HepG2 (cell line): ENCODE data around the gene LMAN2. TPM values are rescaled to one million over a fixed set of nuclear protein-coding genes. Genes with fewer than 3 reads are reported as not detected.

Experiments
- ATAC-seq: fragments of 200-7000 bp; cut with Tn5 transposase; 3 replicates; pipeline ENCODE4 v1.9.1; 2020; ENCODE audit warnings: mild to moderate bottlenecking, moderate library complexity
- BruUV-seq: library from RNA; stranded (reverse); fragments of 400-500 nt; replicated peaks from 2 replicates; lab custom pipeline; 2021; lab: Mats Ljungman, UMichigan
- CTCF ChIA-PET: fragments of 300-600 bp; formaldehyde crosslinking; extraction: SDS; loops from one replicate; lab custom pipeline; 2021; ENCODE audit warnings: low total read pairs, inconsistent platforms, low intra/inter-chr PET ratio; lab: Yijun Ruan, JAX
- POLR2A ChIA-PET: fragments of 350-600 bp; sonication (Branson Sonifier 250); formaldehyde crosslinking; loops from one replicate; lab custom pipeline; 2020; ENCODE audit warnings: antibody characterized with exemption, inconsistent platforms; lab: Yijun Ruan, JAX
- DNase-seq: peaks from one replicate; pipeline ENCODE4 v3.0.0-alpha.2; 2015; ENCODE audit warnings: low spot score
- FAIRE-seq: peaks from 3 replicates; lab custom pipeline; 2011; peaks lifted over from hg19 to GRCh38; lab: Jason Lieb, UNC
- H2AFZ ChIP-seq: one replicate; pipeline ENCODE4 v1.6.1; 2011; ENCODE audit warnings: low read length, inconsistent platforms
- H3K27ac ChIP-seq: fragments of 300-600 bp; 3 replicates; pipeline ENCODE4 v1.8.0; 2011; ENCODE audit warnings: mixed run types, mild to moderate bottlenecking, mixed read lengths, low read length, inconsistent platforms; ENCODE audit not compliant: insufficient read depth; ENCODE audit errors: extremely low read length
- H3K27me3 ChIP-seq, 2 experiments: fragments of 200-600 bp in 1 of 2; 2 replicates in 1 of 2; 3 replicates in 1 of 2; pipeline versions ENCODE4 v1.6.0 to v1.8.0; 2011; ENCODE audit warnings: low read length in 2 of 2, mild to moderate bottlenecking in 2 of 2, moderate library complexity in 2 of 2, inconsistent platforms in 1 of 2; ENCODE audit not compliant: insufficient read depth in 2 of 2, control insufficient read depth in 1 of 2
- H3K36me3 ChIP-seq, 2 experiments: fragments of 200-600 bp in 1 of 2; replicated peaks in 1 of 2; 2 replicates in 1 of 2; 3 replicates in 1 of 2; pipeline versions ENCODE4 v1.5.1 to v1.8.0; 2011; ENCODE audit warnings: low read length in 2 of 2, inconsistent platforms in 1 of 2; ENCODE audit not compliant: insufficient read depth in 2 of 2, control insufficient read depth in 1 of 2
- H3K4me1 ChIP-seq: 2 replicates; pipeline ENCODE4 v1.5.1; 2012; ENCODE audit warnings: low read length, inconsistent platforms; ENCODE audit not compliant: insufficient read depth
- H3K4me2 ChIP-seq: 2 replicates; pipeline ENCODE4 v1.6.0; 2011; ENCODE audit warnings: low read depth, low read length, inconsistent platforms
- H3K4me3 ChIP-seq, 3 experiments: fragments of 200-600 bp in 1 of 3; sonication (generic), shearing (Covaris generic) in 1 of 3; replicated peaks in 1 of 3; 2 replicates each; pipeline ENCODE4 v1.5.1; 2011 to 2016; ENCODE audit warnings: low read length in 3 of 3, inconsistent platforms in 2 of 3, low read depth in 2 of 3, mild to moderate bottlenecking in 2 of 3, control low read depth in 1 of 3, mixed read lengths in 1 of 3; ENCODE audit not compliant: insufficient read depth in 1 of 3
- H3K79me2 ChIP-seq: one replicate; pipeline ENCODE4 v1.6.1; 2011; ENCODE audit warnings: low read length, inconsistent platforms; ENCODE audit not compliant: insufficient read depth
- H3K9ac ChIP-seq: 2 replicates; pipeline ENCODE4 v1.6.0; 2011; ENCODE audit warnings: mild to moderate bottlenecking, low read depth, low read length, inconsistent platforms; ENCODE audit not compliant: insufficient read depth
- H3K9me3 ChIP-seq: 2 replicates; pipeline ENCODE4 v1.5.1; 2012; ENCODE audit warnings: mild to moderate bottlenecking, low read length
- H4K20me1 ChIP-seq: 2 replicates; pipeline ENCODE4 v1.6.0; 2011; ENCODE audit warnings: inconsistent platforms, mild to moderate bottlenecking, low read length, moderate library complexity; ENCODE audit not compliant: insufficient read depth
- AGO2 ChIP-seq: fragments of 200-400 bp; formaldehyde crosslinking; optimal IDR thresholded peaks from 2 replicates; pipeline ENCODE3; 2017; ENCODE audit warnings: mild to moderate bottlenecking, low read depth, low read length, moderate library complexity
- CENPT ChIP-seq: sonication (generic); formaldehyde crosslinking; IDR thresholded peaks from 2 replicates; pipeline ENCODE4 v1.8.0; 2022; ENCODE audit warnings: low read depth, mild to moderate bottlenecking, moderate library complexity, missing genetic modification reagents
- CREB1 ChIP-seq, 2 experiments: fragments of 450-650 bp in 1 of 2; IDR thresholded peaks; 2 replicates each; pipeline ENCODE4 v1.6.1; 2016 to 2017; ENCODE audit warnings: control low read depth in 1 of 2, mild to moderate bottlenecking in 1 of 2, missing compliant biosample characterization in 1 of 2, missing genetic modification characterization in 1 of 2
- NAIF1 ChIP-seq: sonication (generic); formaldehyde crosslinking; IDR thresholded peaks from 2 replicates; pipeline ENCODE4 v1.5.0; 2020; ENCODE audit warnings: mild to moderate bottlenecking, missing genetic modification reagents, borderline replicate concordance
- PHF20 ChIP-seq: sonication (generic); formaldehyde crosslinking; IDR thresholded peaks from 2 replicates; pipeline ENCODE4 v1.5.0; 2020; ENCODE audit warnings: mild to moderate bottlenecking, missing genetic modification reagents
- POLR2A ChIP-seq, 2 experiments: IDR thresholded peaks; 2 replicates each; pipeline ENCODE4 v1.6.1; 2011; ENCODE audit warnings: low read depth in 2 of 2, low read length in 2 of 2, mild to moderate bottlenecking in 1 of 2, moderate library complexity in 1 of 2; ENCODE audit not compliant: insufficient read depth in 1 of 2
- POLR2AphosphoS5 ChIP-seq: IDR thresholded peaks from 2 replicates; pipeline ENCODE4 v1.6.1; 2012; ENCODE audit warnings: low read depth, low read length
- RAD21 ChIP-seq: fragments of 450-650 bp; formaldehyde crosslinking; IDR thresholded peaks from 2 replicates; pipeline ENCODE4 v1.5.0; 2020; ENCODE audit warnings: mild to moderate bottlenecking
- SRY ChIP-seq: sonication (generic); formaldehyde crosslinking; IDR thresholded peaks from 2 replicates; pipeline ENCODE4 v1.8.0; 2022; ENCODE audit warnings: mild to moderate bottlenecking, missing genetic modification reagents
- ZC3H4 ChIP-seq: sonication (generic); formaldehyde crosslinking; IDR thresholded peaks from 2 replicates; pipeline ENCODE4 v1.4.0; 2020; ENCODE audit warnings: missing genetic modification reagents, borderline replicate concordance
- ZNF101 ChIP-seq: sonication (generic); formaldehyde crosslinking; IDR thresholded peaks from 2 replicates; pipeline ENCODE4 v1.4.0; 2020; ENCODE audit warnings: mild to moderate bottlenecking, low read depth, missing genetic modification reagents, borderline replicate concordance
- ZNF296 ChIP-seq: sonication (generic); formaldehyde crosslinking; conservative IDR thresholded peaks from 2 replicates; pipeline ENCODE4 v1.5.0; 2020; ENCODE audit warnings: mild to moderate bottlenecking, missing genetic modification reagents
- ZNF562 ChIP-seq: sonication (generic); formaldehyde crosslinking; IDR thresholded peaks from 2 replicates; pipeline ENCODE4 v1.8.0; 2022; ENCODE audit warnings: missing genetic modification reagents, borderline replicate concordance
- WGBS: methylation state at CpG from one replicate; pipeline ENCODE4 v1.1.6; 2017; ENCODE audit warnings: low lambda C conversion rate; 5-methylcytosine and 5-hydroxymethylcytosine counted together
- in situ Hi-C: cut with HindIII; loops from 2 replicates; pipeline ENCODE4 v1.10.0; 2017; ENCODE audit warnings: low pct_unique_long_range_greater_than_20kb; ENCODE audit not compliant: extremely low pct_ligation_motif_present
- intact Hi-C: fragments of 100-400 bp; cut with micrococcal nuclease; formaldehyde crosslinking; loops from one replicate; pipeline ENCODE4 v1.10.0; 2022; ENCODE audit not compliant: unreplicated experiment
- polyA plus RNA-seq, 8 experiments: library from polyadenylated mRNA; depleted of rRNA in 3 of 8; stranded (reverse) in 7 of 8; unstranded in 1 of 8; fragments of >200 nt; fragmentation: Illumina TruSeq in 4 of 8; extraction: Trizol in 4 of 8; gene quantifications; 2 replicates each; pipeline versions ENCODE4 v1.2.1 to v1.2.3, GENCODE V29; 2011 to 2016; ENCODE audit warnings: low read depth in 4 of 8, missing spikeins in 1 of 8, mixed read lengths in 1 of 8; ENCODE audit not compliant: insufficient read depth in 1 of 8
- total RNA-seq, 5 experiments: library from RNA; depleted of rRNA; stranded (reverse); fragments of >200 nt; fragmentation: Illumina TruSeq; extraction: Trizol; gene quantifications; 2 replicates each; pipeline ENCODE4 v1.2.3, GENCODE V29; 2016; ENCODE audit warnings: low read depth in 1 of 5
- TF ChIP-seq, protein P1 (sequence below): sonication (generic); formaldehyde crosslinking; IDR thresholded peaks from 2 replicates; pipeline ENCODE4 v1.9.0; 2021; ENCODE audit warnings: missing genetic modification reagents, mild to moderate bottlenecking, borderline replicate concordance
- TF ChIP-seq, protein P2 (sequence below): sonication (generic); formaldehyde crosslinking; IDR thresholded peaks from 2 replicates; pipeline ENCODE4 v1.5.0; 2020; ENCODE audit warnings: mild to moderate bottlenecking, missing genetic modification reagents, moderate library complexity

The LMAN2 gene
- total and polyA plus RNA-seq, 2 of the 13 experiments (the other 11 are each of a cell fraction or from before 2014, with no cell fraction given) = 191 to 197 TPM

DNA sequence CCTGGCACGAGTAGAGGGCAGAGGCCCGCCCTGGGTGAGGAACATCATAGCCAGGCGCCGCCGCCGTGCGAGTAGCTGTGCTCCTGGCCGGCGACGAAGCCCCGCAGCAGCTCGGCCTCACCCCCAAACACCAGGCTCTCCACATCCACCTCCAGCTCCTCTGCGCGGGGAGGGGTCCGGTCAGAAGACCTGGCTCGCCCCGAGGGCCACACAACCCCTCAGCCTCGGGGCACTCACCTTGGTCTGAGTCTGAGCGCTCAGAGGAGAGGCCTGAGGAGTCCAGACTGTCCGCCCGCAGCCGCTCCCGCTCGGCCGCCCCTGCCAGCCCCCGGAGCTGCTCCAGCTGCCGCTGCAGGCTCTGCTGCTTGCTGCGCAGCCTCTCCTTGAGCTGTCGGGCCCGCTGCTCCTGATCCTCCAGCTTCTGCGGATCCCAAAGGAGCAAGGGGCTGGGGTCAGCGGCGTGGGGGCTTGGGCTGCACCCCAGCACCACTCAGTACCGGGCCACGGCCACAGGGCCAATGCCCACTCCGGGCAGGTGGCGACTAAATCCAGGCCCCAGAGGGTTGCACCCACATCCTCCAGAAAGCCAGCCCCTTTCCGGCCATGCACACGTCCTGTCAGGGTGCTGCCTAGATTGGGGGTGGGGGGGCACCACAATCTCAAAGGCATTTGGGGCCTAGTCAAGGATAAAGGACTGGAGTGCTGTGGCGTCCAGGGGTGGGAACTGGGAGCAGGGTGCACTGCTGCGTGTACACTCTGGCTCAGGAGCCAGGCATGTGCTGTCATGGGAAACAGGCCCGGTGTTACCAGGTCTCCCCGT, 43.7 kb downstream of the LMAN2 start (continued):
- TF ChIP-seq, protein P1, sequence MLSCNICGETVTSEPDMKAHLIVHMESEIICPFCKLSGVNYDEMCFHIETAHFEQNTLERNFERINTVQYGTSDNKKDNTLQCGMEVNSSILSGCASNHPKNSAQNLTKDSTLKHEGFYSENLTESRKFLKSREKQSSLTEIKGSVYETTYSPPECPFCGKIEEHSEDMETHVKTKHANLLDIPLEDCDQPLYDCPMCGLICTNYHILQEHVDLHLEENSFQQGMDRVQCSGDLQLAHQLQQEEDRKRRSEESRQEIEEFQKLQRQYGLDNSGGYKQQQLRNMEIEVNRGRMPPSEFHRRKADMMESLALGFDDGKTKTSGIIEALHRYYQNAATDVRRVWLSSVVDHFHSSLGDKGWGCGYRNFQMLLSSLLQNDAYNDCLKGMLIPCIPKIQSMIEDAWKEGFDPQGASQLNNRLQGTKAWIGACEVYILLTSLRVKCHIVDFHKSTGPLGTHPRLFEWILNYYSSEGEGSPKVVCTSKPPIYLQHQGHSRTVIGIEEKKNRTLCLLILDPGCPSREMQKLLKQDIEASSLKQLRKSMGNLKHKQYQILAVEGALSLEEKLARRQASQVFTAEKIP = no peak
- TF ChIP-seq CENPT (CRISPR knock-in tag) = no peak
- TF ChIP-seq SRY = no peak
- peak; percentile 99 for TF ChIP-seq AGO2
- no peak for TF ChIP-seq ZNF296

DNA sequence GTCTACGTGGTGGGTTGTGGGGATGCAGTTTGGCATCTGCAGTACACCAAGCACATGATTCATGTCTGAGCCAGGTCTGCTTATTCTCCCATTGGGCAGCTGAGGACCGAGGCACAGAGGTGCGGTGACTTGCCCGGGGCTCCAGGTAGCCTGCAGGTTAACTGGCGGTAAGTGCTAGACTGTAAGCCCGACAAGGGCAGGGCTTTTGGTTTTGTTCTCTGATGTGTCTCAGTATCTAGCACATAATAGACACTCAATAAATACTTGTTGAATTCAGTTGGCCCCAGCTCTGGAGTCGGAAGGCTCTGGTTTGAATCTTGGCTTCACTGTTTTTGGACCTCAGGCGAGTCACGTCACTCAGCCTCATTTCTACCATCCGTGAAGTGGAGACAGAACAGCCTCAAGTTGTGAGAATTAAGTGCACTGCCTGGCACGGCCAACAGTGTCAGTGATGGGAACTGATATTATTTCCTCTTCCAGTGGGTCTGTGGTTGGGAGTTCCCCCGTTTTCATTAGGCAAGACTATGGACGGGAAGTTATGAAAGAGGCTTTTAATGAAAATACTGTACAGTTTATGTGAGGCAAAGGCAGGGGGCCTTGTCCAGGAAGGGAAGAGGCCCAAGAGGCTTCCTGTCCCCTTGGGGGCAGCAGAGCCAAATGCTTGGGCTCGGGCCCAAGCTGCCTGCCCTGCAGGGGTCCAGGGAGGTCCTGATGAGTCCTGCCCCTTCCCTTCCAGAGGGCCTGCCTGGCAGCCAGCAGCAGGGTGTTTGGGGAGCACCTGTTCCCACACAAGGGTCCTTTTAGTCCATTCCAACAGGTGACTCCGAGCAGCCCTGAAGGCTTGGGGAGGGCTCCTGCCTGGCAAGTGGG, 44.6 kb downstream of the LMAN2 start:
- ChIA-PET POLR2A (interaction anchor here (1.5 kb wide), 1 partner anchor 72 kb away, joined by 4 read pairs; no protein-coding TSS in a partner anchor), CTCF (no interaction called here)
- intact Hi-C loops = no loop called here
- Histone ChIP-seq H3K36me3 (peaks cover 7 to 30% of the 10 kb centered on the region in 2 experiments), H2AFZ (no peak overlapping the region), H4K20me1 (peaks cover 19% of the 10 kb centered on the region), H3K79me2 (peaks cover 33% of the 10 kb centered on the region), H3K27me3 (no peaks in the 10 kb centered on the region; a peak in 1 of 5 replicates), H3K9ac (no peak overlapping the region), H3K9me3 (no peaks in the 10 kb centered on the region), H3K4me1 (peaks cover 44% of the 10 kb centered on the region), H3K27ac (no peak overlapping the region), H3K4me2 (no peak overlapping the region), H3K4me3 (no peak overlapping the region)
- WGBS = 95% methylated on average over 13 of the region's 15 CpGs
- in situ Hi-C loops = no loop called here
- BruUV-seq = no TSS peak
- FAIRE-seq (no peak), DNase-seq (no peak), ATAC-seq (no peak)
- TF ChIP-seq ZNF101 (no peak), POLR2A (IDR thresholded peaks at IDR 0.05; ENCODE audit: insufficient read depth in 1 of 2, low read depth in 2 of 2, low read length in 2 of 2) (peak in 1 of 2 experiments; percentile 61; a peak in 2 of 4 replicates), CREB1 (IDR thresholded peaks at IDR 0.05) (no peak), CREB1 (CRISPR knock-in tag; IDR thresholded peaks at IDR 0.05) (no peak), RAD21 (CRISPR knock-in tag) (peak; percentile 15), PHF20 (CRISPR knock-in tag) (no peak), POLR2AphosphoS5 (peak; percentile 36; the same call in 1 of the 2 replicates), ZC3H4 (CRISPR knock-in tag) (peak; percentile 67; the same call in 1 of the 2 replicates), SRY (0 out of 2 replicates have a peak, but pooled peaks have one; percentile 7), ZNF562 (CRISPR knock-in tag) (no peak), NAIF1 (CRISPR knock-in tag) (no peak)
- TF ChIP-seq, protein P2, sequence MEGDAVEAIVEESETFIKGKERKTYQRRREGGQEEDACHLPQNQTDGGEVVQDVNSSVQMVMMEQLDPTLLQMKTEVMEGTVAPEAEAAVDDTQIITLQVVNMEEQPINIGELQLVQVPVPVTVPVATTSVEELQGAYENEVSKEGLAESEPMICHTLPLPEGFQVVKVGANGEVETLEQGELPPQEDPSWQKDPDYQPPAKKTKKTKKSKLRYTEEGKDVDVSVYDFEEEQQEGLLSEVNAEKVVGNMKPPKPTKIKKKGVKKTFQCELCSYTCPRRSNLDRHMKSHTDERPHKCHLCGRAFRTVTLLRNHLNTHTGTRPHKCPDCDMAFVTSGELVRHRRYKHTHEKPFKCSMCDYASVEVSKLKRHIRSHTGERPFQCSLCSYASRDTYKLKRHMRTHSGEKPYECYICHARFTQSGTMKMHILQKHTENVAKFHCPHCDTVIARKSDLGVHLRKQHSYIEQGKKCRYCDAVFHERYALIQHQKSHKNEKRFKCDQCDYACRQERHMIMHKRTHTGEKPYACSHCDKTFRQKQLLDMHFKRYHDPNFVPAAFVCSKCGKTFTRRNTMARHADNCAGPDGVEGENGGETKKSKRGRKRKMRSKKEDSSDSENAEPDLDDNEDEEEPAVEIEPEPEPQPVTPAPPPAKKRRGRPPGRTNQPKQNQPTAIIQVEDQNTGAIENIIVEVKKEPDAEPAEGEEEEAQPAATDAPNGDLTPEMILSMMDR (CRISPR knock-in tag) = peak; percentile 18; the same call in 1 of the 2 replicates
